HG03159 (cell line): ENCODE measurements around the gene PICK1.

Experiments
- ATAC-seq: cut with Tn5 transposase; IDR thresholded peaks from one replicate; pipeline ENCODE4 v1.9.1; 2021; ENCODE audit warnings: mild to moderate bottlenecking, moderate library complexity; ENCODE audit not compliant: unreplicated experiment

PICK1 gene

DNA sequence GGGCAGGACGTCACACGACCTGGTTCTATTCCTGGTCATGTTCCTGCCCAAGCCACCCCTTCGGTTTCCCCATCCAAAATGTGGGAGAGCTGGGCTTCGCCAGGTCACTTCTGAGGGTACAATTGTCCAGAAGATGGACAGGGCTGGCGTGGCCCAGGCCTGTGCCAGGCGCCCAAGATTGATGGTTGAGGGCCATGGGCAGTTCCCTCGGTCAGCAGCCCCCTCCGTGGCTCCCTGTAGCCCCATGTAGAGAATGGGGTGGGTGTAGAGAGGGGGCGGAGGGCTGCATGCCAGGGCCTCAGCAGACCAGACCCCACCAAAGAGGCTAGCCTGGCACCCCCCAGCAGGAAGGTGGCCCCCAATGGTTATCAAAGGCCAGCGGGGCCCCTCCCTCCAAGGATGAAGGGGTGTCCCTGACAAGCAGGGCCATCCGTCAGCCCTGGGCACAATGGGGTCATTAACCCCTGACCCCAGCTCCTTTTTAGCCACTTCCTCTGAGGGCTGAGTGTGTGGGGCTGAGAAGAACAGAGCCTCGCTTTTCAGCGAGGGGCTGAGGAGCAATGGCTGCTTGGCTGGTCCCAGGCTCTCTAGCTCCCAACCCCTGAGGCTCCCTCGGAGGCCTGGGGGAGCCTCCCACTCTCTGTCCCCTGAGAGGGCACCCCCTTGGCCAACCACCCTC lies 11.0 kb upstream of the PICK1 start:
- no peak for ATAC-seq

DNA sequence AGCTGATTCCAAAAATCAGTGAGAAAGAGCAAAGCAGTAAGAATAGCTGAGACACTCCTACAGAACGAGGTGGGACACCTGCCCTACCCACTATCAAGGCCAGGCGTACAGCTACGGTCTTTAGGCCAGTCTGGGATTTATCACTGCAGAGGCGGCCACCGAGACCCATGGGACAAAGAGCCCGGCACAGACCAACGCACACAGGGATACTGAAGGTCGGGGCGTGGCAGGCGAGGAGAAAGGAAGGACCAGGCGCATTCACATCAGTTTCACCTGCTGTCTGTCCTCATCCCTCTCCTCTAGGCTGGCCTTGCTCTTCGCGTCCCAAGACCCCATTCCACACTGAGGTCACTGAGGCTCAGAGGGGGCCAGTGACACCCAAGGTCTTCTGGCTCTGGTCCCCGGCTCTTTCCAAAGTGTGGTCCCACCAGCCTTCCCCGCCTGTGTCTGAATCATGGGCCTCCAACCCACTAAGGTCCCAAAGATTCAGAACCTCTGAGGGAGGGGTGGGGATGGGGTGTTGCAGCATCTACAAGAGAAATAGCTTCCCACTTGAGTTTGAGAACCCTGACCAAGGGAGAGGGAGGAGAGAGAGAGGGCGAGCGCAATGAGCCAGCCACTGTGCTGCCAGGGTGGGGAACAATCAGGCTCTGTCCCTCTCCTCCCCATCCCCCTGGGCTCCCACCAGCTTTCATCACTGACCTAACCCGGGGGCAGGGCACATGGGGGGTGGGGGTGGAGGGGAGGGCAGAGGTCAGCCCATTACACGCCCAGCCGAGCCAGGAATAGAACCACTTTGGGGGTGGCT lies 7.2 kb upstream of the PICK1 start:
- no peak for ATAC-seq

DNA sequence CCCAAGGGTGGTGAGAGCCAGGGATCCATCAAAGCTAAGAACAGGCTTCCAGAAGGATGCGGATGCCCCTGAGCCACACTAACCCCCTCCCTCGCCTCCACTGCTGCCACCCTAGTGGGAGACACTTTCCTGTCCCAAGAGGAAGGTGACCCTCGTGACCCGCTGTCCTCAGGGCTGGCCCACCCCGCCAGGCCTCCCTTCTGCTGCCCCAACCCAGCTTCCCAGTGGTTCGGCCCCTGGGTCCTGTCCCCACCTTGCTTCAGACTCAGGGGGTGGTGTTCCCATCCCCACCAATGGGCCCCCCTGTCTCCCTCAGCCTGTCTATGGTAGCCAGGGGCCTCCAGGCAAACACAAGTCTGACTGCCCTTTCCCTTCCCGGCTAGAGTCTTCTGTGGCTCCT lies 6.5 kb upstream of the PICK1 start:
- ATAC-seq, result no peak

DNA sequence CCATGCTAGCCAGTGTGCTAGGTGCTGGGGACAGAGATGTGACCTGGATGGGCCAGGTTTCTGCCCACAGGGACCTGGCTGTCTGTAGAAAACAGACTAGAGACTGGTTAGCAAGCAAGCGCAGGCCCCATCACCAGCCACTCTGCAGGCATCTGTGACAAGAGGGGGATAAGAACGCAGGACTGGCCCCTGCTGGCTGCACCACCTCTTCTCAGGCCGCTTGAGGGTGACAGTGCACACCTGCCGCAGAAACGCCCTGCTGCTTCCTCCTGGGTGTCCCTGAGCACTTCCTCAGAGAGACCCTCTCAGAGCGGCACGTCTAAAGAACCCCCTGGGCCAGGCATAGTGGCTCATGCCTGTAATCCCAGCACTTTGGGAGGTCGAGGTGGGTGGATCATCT lies 5.9 kb upstream of the PICK1 start:
- no peak for ATAC-seq

DNA sequence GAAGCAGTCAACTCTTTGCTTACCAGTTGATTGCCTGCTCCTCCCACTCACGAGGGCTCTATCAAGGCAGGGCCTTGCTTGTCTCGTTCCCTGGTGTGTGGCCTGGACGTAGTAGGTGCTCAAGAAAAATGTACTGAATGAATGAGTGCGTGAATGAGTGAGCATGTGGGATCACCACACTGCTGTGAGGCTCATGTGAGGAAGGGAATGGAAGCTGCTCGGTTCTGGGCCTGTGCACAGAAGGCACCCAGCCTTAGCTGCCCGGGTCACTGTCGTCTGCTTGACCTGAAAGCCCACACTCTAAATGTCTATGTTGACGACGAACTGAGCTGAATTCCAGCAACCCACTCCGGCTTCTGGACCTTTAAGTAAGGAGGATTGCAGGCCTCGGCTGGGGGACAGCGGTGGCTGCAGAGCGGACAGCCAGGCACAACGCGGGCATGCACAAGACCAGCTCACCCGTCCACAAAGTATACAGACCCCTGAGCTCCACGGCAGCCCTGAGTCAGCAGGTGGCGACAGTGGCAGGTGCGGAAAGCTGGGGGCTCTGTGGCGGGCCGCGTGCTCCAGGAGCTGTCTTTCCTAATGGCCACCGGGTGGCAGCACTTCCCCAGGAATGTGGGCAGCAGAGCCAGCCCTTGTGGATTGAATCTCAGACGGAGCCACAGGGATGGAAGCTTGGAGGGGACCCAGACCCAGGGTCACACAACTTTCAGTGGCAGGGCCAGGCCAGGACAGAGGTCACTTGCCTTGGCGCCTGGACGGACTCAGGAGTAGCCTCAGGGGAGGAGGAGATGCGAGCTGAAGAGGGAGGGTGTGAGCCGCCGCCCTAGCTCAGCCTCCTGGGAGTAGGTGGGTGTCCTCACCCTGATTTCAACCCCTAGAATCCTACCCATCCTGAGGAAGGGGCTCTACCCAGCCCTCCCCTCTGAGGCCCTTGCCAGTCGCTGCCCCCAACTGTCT lies 5.0 kb upstream of the PICK1 start:
- no peak for ATAC-seq

DNA sequence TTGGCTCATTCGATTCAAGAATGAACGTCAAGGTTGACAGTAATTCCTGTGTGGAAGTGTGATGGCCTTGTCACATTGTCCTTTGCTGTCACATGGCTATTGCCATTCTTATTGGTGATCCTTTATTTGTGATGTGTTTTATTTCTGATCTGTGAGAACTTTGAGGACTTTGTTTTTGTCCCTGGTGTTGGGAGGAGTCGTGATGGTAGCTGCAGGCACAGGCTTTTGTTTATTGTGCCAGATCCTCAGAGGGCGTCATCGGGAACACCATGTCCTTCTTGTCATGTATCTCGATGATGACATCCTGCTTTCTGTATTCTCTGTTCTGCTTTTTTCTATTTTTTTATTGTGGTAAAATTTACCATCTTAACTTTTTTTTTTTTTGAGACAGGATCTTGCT lies 5.6 kb downstream of the PICK1 start:
- no peak for ATAC-seq

DNA sequence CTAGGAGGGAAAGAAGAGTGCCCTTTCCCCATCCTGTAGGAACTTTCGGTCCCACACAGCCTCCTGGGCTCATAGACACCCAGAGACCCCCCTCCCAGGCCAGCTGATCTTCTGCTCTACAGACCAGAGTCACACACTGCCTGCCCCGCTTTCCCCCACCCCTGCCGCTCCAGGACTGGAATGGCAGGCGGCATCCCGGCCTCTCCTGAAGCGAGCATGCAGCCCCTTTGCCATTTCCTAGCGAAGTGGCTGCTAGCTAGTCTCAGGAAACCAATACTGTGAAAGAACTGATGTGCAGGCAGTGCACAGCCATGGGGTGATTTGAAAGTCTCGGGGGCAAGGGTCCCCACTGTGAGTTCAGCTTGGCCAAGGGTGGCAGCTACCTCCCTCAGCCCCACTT lies 8.3 kb downstream of the PICK1 start:
- ATAC-seq, result no peak

DNA sequence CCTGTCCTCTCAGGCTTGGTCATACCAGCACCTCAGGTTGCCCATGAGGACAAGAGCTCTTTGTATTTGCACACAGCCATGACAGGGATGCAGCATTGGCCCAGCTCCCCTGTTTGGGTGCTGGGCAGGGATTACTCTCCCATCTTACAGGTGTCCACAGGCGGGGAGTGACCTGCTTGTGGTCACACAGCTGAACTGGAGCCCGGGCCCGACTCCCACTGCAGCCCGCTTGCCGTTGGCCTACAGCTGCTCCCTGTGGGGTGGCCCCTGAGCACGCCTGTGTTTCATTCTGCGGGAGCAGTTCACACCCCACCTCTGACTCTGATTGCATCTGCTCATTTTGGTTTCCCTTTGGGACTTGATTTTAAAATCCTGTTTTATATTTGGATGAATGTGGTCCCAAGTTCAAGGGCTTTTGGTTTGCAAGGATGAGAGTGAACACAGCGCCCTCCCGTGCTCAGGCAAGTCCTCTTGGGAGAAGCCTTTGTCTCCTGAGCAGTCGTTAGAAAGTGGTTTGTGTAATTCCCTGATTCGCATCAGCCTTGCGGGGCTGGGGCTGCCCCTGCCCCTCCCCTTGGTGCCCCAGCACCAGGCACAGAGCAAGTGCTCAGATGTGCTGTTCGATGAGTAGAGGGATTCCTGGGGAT lies 9.3 kb downstream of the PICK1 start:
- no peak for ATAC-seq

DNA sequence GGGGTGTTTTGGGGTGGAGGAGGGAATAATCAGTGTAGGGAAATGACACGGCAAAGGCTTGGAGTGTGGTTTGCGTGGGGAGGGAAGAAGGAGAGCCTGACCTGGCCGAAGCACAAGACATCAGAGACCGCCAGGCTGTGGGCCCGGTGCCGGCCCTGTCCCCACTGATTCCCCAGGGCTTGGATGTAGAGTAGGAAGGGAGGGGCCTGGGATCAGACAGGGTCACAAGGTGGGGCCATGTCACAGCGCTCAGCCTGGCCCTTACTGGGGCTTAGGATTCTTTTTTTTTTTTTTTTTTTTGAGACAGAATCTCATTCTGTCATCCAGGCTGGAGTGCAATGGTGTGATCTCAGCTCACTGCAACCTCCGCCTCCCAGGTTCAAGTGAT lies 9.8 kb downstream of the PICK1 start:
- ATAC-seq, result no peak

DNA sequence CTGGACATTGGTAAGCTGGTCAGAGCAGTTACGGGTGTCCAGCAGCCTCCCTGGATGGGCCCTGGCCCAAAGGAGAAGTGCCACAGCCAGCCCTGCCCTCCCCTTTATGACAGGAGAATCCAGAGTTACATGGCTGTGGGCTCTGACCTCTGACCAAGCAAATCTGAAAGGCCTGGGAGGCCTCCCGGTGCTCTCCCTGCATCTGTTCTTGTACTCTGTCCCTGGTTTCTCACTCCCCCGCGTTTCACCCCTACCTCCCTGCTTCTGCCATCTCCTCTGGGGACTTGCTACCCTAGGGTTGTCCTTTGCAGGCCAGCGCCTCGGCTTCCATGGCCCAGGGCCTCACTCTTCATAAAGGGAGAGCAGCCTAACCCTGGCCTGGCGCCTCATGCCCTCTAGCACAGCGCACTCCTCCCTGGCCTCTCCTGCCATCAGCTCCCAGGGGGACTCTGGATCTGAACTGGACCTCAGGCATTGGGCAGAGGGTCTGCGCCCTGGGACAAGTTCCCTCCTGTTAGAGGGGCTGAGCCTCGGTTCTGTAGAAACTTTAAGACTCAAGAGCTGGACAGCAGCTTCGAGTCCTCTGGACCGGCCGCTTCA lies 10.7 kb downstream of the PICK1 start:
- ATAC-seq, result no peak

DNA sequence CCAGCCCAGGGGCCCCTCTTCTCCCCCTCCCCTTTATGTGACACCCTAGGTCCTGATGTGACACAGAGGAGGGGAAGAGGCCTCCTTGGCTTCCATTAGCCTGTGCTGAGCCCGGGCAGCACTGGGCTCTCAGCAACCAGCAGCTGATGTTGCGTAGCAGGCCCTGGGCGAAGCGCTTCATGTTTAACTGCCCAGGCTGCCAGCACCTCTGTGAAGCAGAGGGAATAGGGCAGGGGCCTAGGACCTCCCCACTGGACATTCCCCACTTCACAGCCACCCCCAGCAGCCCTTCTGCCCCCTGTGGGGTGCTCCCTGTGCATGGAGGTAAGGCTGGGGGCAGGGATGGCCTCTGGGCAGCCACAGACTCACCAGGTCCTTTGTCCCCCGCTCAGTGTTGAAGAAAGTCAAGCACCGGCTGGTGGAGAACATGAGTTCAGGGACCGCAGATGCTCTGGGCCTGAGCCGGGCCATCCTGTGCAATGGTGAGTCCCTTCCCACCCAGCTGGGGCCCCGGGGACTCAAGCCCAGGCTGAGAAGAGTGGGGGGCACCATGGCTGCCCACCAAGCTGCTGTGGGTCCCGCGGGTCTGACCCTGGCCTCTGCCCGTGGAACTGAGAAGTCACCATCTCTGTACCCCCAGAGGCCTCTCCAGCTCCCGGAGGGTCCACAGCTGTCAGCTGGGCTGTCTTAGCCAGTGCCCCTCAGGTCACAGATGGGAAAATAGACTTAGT lies 11.6 kb downstream of the PICK1 start:
- ATAC-seq, result no peak

DNA sequence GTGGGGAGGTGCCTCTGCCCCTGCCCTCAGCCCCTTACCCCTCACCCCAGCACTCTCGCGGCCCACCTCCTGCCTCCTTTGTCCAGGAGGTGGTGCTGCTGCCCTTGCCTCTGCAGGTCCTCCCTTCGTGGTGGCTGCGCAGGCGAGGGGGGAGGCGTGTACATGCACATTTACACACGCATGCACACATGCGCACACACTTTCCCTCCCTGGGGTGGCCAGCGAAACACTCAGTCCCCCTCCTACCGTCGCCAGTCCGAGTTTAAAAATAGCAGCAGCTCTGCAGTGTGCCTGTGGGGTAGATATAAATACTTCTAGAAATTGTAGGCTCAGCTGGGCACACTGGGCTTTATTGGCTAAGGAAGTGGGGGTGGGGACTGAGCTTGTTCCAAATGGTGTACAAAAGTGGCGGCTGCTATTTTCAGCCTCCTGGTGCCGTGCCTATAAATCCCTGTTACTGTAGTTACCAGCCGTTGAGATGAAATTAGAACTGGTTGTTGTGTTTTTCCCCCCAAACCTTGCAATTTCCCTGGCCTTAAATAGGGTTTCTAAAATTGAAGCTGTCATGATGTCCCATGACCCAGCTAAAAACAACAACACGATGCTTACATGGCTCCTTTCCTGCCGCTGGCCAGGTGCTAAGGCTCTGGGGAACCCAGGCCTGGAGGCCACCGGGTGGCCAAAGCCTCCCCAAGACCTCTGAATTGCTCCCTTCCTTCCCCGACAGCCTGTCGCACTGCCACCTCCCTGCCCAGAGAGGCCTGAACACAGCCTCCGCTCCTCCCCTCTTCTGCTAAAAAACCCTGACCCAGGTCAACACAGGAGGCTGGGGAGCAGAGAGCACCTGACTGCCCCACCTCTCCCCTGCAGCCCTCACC lies 12.4 kb downstream of the PICK1 start:
- no peak for ATAC-seq

DNA sequence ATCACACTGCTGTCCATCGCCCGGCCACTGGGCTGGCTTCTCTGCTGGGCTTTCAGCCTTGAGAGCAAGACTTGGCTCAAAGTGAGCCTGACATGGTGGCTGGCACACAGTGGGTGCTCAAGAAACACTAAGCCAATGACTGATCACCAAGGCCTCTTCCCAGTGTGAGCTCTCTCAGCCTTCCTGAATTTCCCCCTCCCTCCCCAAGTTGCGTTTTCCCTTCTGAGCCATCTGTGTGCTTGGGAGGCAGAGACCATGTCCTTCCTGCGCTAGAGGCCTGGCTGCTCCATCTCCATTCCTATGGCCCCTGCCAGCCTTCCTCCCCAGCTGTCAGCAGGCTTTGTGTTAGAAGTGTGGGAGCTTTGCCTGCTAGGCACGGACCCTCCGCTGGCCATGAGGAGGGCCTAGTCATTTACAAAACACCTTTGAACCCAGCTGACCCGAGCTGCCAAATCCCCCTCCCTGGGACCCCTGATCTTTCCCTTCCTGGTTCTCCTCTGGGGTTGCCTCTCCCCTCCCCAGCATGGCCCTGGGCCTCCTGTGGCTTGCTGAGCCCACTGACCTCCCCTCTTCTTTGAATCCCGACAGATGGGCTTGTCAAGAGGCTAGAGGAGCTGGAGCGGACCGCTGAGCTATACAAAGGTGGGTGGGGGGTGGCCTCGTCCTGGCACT lies 13.2 kb downstream of the PICK1 start:
- ATAC-seq, result no peak

DNA sequence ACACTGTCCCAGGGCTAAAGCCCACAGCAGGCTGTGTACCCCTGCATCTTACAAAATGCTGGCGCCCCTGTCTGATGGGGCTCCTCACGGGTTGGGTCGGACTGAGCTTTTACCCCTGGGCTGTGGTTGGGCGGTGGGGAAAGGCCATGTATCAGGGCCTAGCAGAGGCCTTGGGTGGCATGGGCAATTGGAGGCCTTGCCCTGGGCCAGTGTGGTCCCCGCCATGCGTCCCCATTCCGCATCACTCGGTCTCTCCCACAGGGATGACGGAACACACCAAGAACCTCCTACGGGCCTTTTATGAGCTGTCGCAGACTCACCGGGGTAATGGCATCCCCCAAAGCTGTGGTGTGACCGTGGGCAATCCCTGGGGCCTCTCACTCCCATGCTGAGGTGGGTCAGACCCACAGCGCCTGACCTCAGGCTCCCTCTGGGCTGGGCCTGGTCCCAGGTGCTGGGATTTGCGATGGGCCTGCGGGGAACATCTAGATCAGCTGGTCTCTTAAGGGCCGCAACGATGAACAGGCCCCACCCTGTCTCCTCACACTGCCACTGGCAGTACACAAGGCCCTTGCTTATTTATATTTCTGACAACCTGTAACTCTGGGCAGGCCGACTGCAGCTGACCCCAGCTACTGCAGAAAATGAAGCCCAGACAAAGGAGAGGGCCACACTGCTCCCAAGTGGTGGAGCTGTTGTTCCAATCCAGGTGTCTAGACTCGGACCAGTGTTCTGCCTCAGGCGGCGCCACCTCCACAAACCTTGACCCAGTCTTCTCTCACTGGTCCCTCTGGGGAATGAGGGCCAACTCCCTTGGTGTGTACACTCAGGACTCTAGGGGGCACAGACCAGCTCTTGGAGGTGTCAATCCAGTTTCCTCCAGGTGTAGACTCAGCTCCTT lies 14.5 kb downstream of the PICK1 start:
- no peak for ATAC-seq

DNA sequence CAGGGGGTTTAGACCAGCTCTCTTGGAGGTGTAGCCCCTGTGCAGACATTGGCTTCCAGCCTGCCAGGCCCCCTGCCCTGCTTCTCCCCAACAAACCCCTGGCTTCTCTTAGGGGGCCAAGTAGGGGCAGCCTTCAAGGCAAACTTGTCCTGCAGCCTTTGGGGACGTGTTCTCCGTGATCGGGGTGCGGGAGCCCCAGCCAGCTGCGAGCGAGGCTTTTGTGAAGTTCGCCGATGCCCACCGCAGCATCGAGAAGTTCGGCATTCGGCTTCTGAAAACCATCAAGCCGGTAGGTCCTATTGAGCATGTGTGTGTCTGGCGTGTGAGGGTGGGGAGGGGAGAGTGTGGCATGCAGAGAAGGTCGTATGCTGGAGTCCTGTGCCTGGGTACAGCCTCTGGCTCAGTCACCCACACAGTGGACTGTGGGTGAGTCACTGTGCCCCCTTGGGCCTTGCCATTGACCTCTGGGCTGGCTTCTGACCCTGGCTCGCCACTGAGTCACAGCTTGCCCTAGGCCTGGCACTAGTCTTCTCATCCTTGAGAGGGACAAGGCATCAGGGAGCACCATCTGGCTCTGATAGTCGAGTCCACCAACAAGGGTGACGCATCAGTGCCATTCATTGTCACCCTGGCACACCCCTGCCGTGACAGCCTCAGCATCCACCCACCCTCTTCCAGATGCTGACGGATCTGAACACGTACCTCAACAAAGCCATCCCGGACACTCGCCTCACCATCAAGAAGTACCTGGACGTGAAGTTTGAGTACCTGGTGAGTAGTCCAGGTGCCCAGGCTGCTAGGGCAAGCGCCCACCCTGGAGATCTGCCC lies 15.3 kb downstream of the PICK1 start:
- no peak for ATAC-seq
